Hematopoietic multipotent progenitor cell (in vitro differentiated cells): ENCODE measurements around the gene RNF115. TPM values are rescaled to one million over a fixed set of nuclear protein-coding genes. Genes with fewer than 3 reads are reported as not detected.
A peak's percentile ranks its signal among the peaks of the same experiment; 100 is the strongest.
"Not testable (repeated sequence)": the region's sequence is repeated elsewhere in the genome, so short reads cannot be mapped to it uniquely, and the experiment has no call there.

ENCODE experiments used
- DNase-seq, 3 donors: peaks; one replicate each; pipeline ENCODE4 v3.0.0-alpha.2; 2011 to 2015; ENCODE audit warnings: low read depth in 2 of 3, low spot score in 2 of 3
- total RNA-seq: library from RNA; depleted of rRNA; stranded (reverse); fragments of >200 nt; gene quantifications from one replicate; pipeline ENCODE4 v1.2.3, GENCODE V29; 2012

The RNF115 gene
- 9.2 TPM for total RNA-seq

GRCh38 chr1:145823565-145824498 is at the start of gene RNF115, which contains the start of gene POLR3C:
RNF115 (minus strand) TSS chr1:145824095; CDS start chr1:145823873, 222 bp downstream.
POLR3C (plus strand) TSS chr1:145824200; CDS start chr1:145825777, 1,577 bp downstream.
- peak; percentile 69 to 94 (median 90) for DNase-seq

GRCh38 chr1:145871994-145872924 is 48.4 kb upstream of the RNF115 start:
- peak in 2 of 3 donors; percentile 40 to 58 for DNase-seq

GRCh38 chr1:145868232-145868631 is 44.3 kb upstream of the RNF115 start:
- no peak for DNase-seq

DNA sequence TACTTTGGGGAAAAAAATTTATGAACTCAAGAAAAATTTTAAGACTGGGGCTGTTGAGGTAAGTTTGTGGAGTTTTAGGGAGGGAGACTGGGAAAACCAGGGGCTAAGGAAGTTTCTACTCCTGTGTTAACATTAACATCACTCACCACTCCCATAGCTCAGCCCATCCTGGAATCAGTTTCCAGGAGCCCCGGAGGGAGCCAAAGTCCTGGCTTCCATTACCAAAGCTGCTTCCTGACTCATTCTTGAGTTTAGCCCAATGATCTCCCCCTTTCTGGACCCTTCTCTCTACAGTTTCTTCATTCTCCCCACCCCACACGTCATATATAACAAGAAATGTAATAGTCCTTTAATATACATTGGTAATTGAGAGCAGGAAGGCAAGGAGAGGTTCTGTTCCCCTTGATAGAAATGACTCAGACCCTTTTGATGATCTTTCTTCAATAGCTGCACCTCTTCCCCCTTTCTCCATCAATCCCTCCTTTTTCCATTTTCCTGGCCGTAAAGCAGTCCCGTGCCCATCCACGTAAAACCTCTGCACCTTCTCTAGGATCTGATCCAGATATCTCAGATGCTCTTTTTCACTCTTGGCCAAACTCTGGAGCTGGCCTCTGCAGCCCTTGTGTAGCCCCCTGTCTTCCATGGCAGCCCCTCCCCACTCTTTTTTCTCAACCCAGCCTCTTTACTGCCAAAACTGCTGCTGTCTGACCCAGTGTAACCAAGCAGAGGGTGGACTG is 39.6 kb upstream of the RNF115 start:
- no peak for DNase-seq

DNA sequence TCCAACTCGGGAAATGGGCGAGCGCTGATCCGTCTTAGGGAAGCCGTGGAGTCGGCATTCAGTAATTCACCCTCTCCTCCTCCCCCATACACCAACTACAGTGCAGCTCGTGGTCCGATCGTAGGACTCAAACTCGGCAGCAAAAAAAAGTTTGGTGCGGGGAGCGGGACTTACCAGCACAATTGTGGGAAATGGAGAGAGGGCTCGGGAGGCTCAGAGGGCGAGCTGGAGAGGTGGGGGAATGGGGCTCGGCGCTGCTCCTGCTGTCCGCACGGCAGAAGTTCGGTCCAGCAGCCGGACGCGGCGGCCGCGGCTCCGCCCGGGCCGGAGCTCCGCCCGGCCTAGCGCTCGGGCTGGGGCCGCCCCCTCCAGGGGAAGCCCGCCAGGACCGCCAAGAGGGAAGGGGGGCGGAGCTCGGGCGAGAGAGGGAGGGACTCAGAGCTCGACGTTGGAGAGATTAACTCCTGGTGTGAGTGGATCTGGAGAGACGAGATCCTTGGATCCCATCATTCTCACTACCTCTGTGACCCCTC is 35.7 kb upstream of the RNF115 start:
- peak; percentile 33 to 77 (median 73) for DNase-seq

DNA sequence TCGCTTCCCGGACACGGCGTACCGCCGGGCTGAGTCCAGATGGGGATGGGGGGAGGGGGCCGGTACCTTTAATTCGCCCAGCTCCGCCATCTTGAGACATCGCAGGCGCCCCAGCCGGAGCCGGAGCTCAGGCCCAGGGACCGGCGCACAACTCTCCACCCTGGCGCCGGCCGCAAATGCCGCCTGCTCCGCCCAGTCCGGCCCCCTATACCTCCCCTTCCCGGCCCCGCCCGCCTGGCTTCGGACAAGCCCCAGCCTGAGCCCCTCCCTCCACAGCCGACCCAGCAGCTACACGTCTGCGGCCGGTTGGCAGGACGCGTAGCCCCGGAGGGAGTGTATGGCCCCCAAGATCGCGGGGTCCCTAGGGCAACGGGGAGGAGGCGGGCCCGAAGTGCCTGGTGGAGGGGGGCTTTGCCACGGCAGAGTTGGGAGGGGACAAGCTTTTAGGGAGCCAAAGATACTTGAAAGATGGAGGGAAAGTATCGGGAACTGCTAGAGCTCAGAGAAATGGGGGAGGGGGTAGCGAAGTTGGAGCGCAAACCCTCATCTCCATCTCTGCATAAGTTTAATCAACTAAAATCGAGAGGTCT is 35.1 kb upstream of the RNF115 start, which contains the start of gene PIAS3:
PIAS3 (minus strand) TSS at position 181 of the 590 bp plus-strand sequence; CDS start at position 90, 91 bp downstream.
- DNase-seq: peak; percentile 61 to 93 (median 92)

GRCh38 chr1:145858238-145858900 is 34.5 kb upstream of the RNF115 start:
- DNase-seq: peak in 2 of 3 donors; percentile 75 to 83

GRCh38 chr1:145857170-145857569 is 33.3 kb upstream of the RNF115 start:
- DNase-seq: no peak

DNA sequence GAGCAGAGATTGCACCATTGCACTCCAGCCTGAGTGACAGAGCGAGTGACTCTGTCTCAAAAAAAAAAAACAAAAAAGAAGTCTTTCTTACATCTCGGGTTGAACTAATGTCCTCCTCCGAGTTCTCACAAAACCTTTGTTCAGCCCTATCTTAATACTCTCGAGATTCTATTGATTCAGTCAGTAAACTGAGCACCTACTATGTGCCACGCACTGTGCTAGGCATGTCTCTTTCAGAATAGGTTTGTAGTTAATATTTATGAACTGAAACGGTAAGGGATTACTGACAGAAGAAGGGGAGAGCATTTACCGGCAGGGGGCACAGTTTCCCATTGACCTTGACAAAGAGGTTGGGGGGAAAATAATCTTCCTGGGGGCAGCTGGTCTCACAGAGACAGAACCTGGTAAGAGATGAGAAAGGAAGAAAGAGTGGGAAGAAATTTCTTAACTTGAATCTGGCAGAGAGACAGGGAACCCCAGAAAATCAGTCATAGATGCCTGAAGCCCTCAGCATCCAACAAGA is 31.6 kb upstream of the RNF115 start:
- no peak for DNase-seq

- DNase-seq: peak in 1 of 3 donors; percentile 31
Measured at GRCh38 chr1:145849356-145850160, 25.7 kb upstream of the RNF115 start.

GRCh38 chr1:145847827-145848226 is 23.9 kb upstream of the RNF115 start:
- no peak for DNase-seq

DNA sequence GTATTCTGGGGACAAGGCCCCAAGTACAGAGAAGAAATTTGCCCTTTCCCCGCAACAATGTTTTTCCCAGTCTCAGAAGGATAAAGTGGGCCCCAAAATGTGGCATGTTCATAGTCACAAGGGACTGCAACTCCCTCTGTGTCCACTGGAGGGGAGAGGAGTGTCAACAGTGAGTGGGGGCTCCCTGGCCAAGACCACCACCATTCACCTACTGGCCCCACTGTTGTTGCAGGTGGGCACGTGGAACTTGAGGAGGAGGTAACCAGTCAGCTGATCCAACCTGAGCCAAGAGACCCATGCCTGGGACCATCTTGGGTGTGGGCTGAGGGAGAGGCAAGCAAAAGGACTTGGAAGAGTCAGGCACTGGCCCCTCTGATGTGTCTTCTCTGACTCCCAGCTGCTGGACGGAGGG is 22.3 kb upstream of the RNF115 start:
- DNase-seq: peak in 2 of 3 donors; percentile 54 to 66

- DNase-seq: peak; percentile 60 to 79 (median 76)
Measured at GRCh38 chr1:145845514-145846161, 21.7 kb upstream of the RNF115 start, which contains the start of gene NUDT17. NUDT17 (plus strand) TSS chr1:145845630; CDS start chr1:145845641, 11 bp downstream.

- peak in 2 of 3 donors; percentile 36 to 73 for DNase-seq
Measured at GRCh38 chr1:145845144-145845513, 21.2 kb upstream of the RNF115 start.

DNA sequence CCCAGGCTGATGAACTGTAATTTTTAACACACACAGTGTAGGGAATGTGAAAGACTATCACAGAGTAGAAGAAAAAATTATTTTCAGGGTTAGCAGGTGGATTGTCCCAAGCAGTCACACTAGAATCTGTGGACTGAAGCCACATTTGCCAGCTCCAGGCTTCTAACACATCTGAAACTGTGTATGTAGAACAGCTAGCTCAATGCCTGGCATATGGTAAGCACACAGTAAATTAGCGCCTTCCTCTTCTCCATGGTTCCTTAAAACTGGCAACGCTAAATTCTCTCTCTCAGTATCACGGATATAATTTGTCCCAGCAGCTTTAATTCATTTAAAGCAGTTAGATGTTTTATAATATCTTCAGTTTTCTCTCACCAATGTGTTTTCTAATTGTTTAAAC is 19.1 kb upstream of the RNF115 start:
- no peak for DNase-seq

- DNase-seq: no peak
Measured at GRCh38 chr1:145837656-145838055, 13.8 kb upstream of the RNF115 start.

- DNase-seq: not testable (repeated sequence)
Measured at GRCh38 chr1:145830810-145831209, 6.9 kb upstream of the RNF115 start.
